Mucosa of descending colon (tissue), 3 donors: ENCODE results near the gene PSMC5. TPM values are rescaled to one million over a fixed set of nuclear protein-coding genes. Genes with fewer than 3 reads are reported as not detected.

Experiments used
- ATAC-seq: fragments of 200-7000 bp; cut with Tn5 transposase; one replicate; pipeline ENCODE4 v1.9.1; 2020; ENCODE audit warnings: mild to moderate bottlenecking, moderate library complexity
- DNase-seq, 3 donors: peaks; one replicate each; pipeline ENCODE4 v3.0.0-alpha.2; 2020
- H3K36me3 ChIP-seq: fragments of 200-600 bp; one replicate; pipeline ENCODE4 v1.8.0; 2021; ENCODE audit warnings: low read depth, mild to moderate bottlenecking
- H3K4me1 ChIP-seq: fragments of 200-600 bp; one replicate; pipeline ENCODE4 v1.8.0; 2021; ENCODE audit warnings: low read depth, mild to moderate bottlenecking
- H3K4me3 ChIP-seq: fragments of 200-600 bp; one replicate; pipeline ENCODE4 v1.8.0; 2021; ENCODE audit warnings: mild to moderate bottlenecking
- H3K9me3 ChIP-seq: fragments of 200-600 bp; one replicate; pipeline ENCODE4 v1.8.0; 2021; ENCODE audit warnings: mild to moderate bottlenecking
- CTCF ChIP-seq: fragments of 200-600 bp; IDR thresholded peaks from one replicate; pipeline ENCODE4 v1.8.0; 2022; ENCODE audit warnings: antibody characterized with exemption, mild to moderate bottlenecking
- intact Hi-C, 2 donors: fragments of 100-400 bp; cut with DNase I in 1 of 2; cut with micrococcal nuclease in 1 of 2; formaldehyde crosslinking; loops; one replicate each; pipeline versions ENCODE4 v1.11.0 to v1.11.1; 2022; cut with DNase I, micrococcal nuclease
- total RNA-seq, 3 donors: library from RNA; stranded (reverse); fragmentation: NEBNext Ultra II Directional in 2 of 3; extraction: Animal tissue kit (Norgen Biotek cat#: 25700) in 2 of 3; gene quantifications; one replicate each; pipeline versions ENCODE4 v1.2.1 to v1.2.4, GENCODE V29; 2021 to 2023
- donor health status: DM: no; HTN: no; CAD: no; lungs with moderate emphysema.
- donor health status: DM: no; HTN: no; CAD: no.
- donor health status: DM: no; HTN: yes; CAD: no.

PSMC5 gene
- total RNA-seq, 3 donors from 2014 or later, result 73.3 to 151 (median 96.4) TPM

- no peak for ATAC-seq
- no peaks in the 10 kb centered on the region for H3K9me3 ChIP-seq
- no peak for DNase-seq
- no peaks in the 10 kb centered on the region for H3K4me1 ChIP-seq
- intact Hi-C loops, result no loop called here
- peaks cover 10% of the 10 kb centered on the region for H3K36me3 ChIP-seq
- H3K4me3 ChIP-seq, result no peak overlapping the region
- no peak for TF ChIP-seq CTCF
Measured at GRCh38 chr17:63798572-63799106, 28.6 kb upstream of the PSMC5 start.

- H3K4me1 ChIP-seq, result no peaks in the 10 kb centered on the region
- no peak overlapping the region for H3K4me3 ChIP-seq
- DNase-seq (no peak), ATAC-seq (no peak)
- intact Hi-C loops, result no loop called here
- H3K36me3 ChIP-seq, result peaks cover 10% of the 10 kb centered on the region
- no peak for TF ChIP-seq CTCF
- no peaks in the 10 kb centered on the region for H3K9me3 ChIP-seq
Measured at GRCh38 chr17:63800783-63801182, 26.4 kb upstream of the PSMC5 start.

- intact Hi-C loops, result no loop called here
- H3K9me3 ChIP-seq, result no peaks in the 10 kb centered on the region
- TF ChIP-seq CTCF, result no peak
- H3K4me3 ChIP-seq, result no peak overlapping the region
- DNase-seq, result no peak
- peaks cover 16% of the 10 kb centered on the region for H3K36me3 ChIP-seq
- ATAC-seq, result no peak
- no peaks in the 10 kb centered on the region for H3K4me1 ChIP-seq
Measured at GRCh38 chr17:63804328-63804727, 22.9 kb upstream of the PSMC5 start.

DNA sequence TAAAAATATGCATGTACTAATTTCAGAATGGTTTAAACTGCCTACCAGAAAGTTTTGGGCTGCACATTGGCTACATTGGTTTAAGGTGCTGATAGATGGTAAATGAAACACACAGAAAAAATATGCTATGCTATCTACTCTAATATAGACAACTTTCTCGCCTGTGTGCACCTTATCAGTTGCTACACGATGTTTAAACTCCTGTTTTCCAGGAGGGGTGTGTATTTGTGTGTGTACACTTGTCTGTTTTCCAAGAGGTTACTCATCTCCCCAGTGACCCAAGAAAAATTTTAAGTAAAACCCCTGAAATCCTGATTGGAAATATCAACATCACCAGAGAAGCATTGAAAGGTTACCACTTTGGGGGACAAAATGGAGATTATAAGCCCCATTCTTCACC, 21.6 kb upstream of the PSMC5 start:
- no peak for DNase-seq
- no peaks in the 10 kb centered on the region for H3K4me1 ChIP-seq
- H3K4me3 ChIP-seq, result no peak overlapping the region
- no peak for ATAC-seq
- H3K36me3 ChIP-seq, result peaks cover 7% of the 10 kb centered on the region
- TF ChIP-seq CTCF, result no peak
- no peaks in the 10 kb centered on the region for H3K9me3 ChIP-seq
- intact Hi-C loops, result no loop called here

DNA sequence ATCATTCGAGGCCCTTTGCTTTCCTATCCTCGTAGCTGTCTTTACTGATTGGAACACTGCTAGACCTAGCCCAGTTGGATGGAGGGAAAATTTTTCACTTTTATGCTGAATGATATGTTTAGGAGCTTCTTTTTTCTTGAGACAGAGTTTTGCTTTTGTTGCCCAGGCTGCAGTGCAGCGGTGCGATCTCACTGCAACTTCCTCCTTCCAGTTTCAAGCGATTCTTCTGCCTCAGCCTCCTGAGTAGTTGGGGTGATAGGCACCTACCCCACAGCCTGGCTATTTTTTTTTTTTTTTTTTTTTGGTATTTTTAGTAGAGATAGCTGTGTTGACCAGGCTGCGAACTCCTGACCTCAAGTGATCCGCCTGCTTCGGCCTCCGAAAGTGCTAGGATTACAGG, 17.3 kb upstream of the PSMC5 start:
- no peak for DNase-seq
- Histone ChIP-seq H3K9me3 (no peaks in the 10 kb centered on the region), H3K36me3 (peaks cover 29% of the 10 kb centered on the region), H3K4me1 (no peaks in the 10 kb centered on the region), H3K4me3 (no peak overlapping the region)
- ATAC-seq, result no peak
- intact Hi-C loops, result no loop called here
- no peak for TF ChIP-seq CTCF

GRCh38 chr17:63816123-63816522, 11.1 kb upstream of the PSMC5 start:
- intact Hi-C loops, result no loop called here
- H3K9me3 ChIP-seq, result no peaks in the 10 kb centered on the region
- no peak for TF ChIP-seq CTCF
- no peak for DNase-seq
- peaks cover 3% of the 10 kb centered on the region for H3K4me1 ChIP-seq
- peaks cover 36% of the 10 kb centered on the region for H3K36me3 ChIP-seq
- ATAC-seq, result no peak
- H3K4me3 ChIP-seq, result no peak overlapping the region
